Fibroblast of pulmonary artery (primary cell): Measurements from ENCODE around the gene CAD.
A peak's percentile ranks its signal among the peaks of the same experiment; 100 is the strongest.

Experiments used
- DNase-seq: peaks from one replicate; pipeline ENCODE4 v3.0.0-alpha.2; 2010; ENCODE audit warnings: low read depth
- H3K4me3 ChIP-seq: replicated peaks from 2 replicates; pipeline ENCODE4 v1.5.1; 2011; ENCODE audit warnings: low read depth, mild to moderate bottlenecking, control low read depth, low read length, moderate library complexity
- TF ChIP-seq, protein P1 (sequence below): IDR thresholded peaks from 2 replicates; pipeline ENCODE4 v1.5.1; 2011; ENCODE audit warnings: mild to moderate bottlenecking, control low read depth, low read length, inconsistent platforms; ENCODE audit errors: missing control alignments

Gene CAD

GRCh38 chr2:27280826-27281225 is 63.7 kb downstream of the CAD start:
- TF ChIP-seq, protein P1, sequence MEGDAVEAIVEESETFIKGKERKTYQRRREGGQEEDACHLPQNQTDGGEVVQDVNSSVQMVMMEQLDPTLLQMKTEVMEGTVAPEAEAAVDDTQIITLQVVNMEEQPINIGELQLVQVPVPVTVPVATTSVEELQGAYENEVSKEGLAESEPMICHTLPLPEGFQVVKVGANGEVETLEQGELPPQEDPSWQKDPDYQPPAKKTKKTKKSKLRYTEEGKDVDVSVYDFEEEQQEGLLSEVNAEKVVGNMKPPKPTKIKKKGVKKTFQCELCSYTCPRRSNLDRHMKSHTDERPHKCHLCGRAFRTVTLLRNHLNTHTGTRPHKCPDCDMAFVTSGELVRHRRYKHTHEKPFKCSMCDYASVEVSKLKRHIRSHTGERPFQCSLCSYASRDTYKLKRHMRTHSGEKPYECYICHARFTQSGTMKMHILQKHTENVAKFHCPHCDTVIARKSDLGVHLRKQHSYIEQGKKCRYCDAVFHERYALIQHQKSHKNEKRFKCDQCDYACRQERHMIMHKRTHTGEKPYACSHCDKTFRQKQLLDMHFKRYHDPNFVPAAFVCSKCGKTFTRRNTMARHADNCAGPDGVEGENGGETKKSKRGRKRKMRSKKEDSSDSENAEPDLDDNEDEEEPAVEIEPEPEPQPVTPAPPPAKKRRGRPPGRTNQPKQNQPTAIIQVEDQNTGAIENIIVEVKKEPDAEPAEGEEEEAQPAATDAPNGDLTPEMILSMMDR, result no peak
- no peak overlapping the region for H3K4me3 ChIP-seq
- no peak for DNase-seq

DNA sequence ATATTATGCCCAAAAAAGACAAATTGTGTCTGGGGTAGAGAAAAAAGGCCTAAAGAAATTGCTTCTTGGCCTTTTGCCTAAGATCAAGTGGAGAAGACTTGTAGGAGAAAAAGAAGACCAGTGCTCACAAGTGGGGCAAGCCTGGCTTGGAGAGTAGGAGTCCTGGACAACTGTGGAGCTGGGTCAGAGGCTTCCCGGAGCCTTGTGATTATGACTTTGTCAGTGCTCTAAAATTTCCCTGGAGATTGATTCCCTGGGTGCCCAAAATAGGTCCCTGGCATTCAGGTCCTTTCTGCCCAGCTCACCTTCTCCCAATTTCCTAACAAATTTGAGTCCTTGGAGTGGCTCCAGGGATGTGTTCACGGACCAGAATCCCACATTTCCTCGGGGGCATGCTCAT is 64.3 kb downstream of the CAD start:
- no peak for DNase-seq
- TF ChIP-seq, protein P1, result no peak
- H3K4me3 ChIP-seq, result no peak overlapping the region

- TF ChIP-seq, protein P1, result no peak
- H3K4me3 ChIP-seq, result no peak within 1 kb of the TSS
- peak; percentile 33 for DNase-seq
Measured at GRCh38 chr2:27281855-27282559, 64.8 kb downstream of the CAD start, which contains the start of gene TRIM54. TSS of gene TRIM54 (plus strand) at chr2:27282429. CDS start at chr2:27282732, 303 bp downstream.

DNA sequence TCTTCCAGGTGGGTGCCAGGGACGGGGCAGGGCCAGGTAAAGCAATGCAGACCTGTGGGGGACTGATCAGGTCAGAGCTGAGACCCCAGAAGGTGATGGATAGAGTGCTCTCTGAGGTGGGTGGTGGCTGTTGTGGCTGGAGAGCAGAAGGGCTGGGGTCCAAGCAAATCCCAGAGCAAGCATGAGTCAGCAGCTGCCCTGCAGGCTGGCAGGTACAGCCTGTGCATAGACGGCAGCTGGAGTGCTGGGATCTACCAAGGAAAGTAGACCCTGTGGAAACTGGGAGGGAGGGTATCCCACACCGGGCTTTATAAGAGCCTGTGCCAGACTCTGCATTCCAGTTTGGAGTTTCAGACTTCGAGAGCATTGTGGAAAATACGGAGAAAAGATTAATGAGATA is 65.7 kb downstream of the CAD start:
- no peak for DNase-seq

DNA sequence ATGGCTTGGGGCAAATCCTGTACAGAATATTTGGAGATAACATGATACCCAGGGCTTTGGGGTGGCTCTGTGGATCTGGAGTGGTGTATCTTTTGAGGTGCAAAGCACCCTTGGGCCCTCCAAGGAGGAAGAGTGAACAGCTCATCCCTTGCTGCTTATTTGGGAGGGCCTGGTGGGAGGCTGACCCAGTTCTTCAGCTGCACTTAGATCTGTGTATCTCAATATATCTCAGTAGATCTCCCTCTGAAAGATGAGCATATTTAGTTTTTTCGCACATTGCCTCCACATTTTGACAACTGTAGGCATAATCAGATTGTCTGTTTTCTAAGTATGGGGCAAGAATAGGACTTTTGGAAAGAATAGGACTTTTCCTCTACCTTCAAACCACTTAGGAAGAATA is 67.8 kb downstream of the CAD start:
- no peak for DNase-seq
- TF ChIP-seq, protein P1, result no peak

More for the DNA sequence above, 65.7 kb downstream of the CAD start:
- no peak overlapping the region for H3K4me3 ChIP-seq
- TF ChIP-seq, protein P1, result no peak

GRCh38 chr2:27285481-27285880 is 68.3 kb downstream of the CAD start:
- no peak overlapping the region for H3K4me3 ChIP-seq
- no peak for DNase-seq
- TF ChIP-seq, protein P1, result no peak

More for the DNA sequence above, 67.8 kb downstream of the CAD start:
- H3K4me3 ChIP-seq, result no peak overlapping the region

GRCh38 chr2:27288610-27289009 is 71.4 kb downstream of the CAD start:
- TF ChIP-seq, protein P1, result no peak
- no peak for DNase-seq
- no peak overlapping the region for H3K4me3 ChIP-seq
